GM12874 (cell line): ENCODE data around the gene NEU2.

Experiments
- CTCF ChIP-seq: IDR thresholded peaks from 2 replicates; pipeline ENCODE4 v1.5.1; 2011; ENCODE audit warnings: low read depth, mild to moderate bottlenecking, control low read depth, low read length, moderate library complexity; ENCODE audit not compliant: insufficient read depth

Gene NEU2

DNA sequence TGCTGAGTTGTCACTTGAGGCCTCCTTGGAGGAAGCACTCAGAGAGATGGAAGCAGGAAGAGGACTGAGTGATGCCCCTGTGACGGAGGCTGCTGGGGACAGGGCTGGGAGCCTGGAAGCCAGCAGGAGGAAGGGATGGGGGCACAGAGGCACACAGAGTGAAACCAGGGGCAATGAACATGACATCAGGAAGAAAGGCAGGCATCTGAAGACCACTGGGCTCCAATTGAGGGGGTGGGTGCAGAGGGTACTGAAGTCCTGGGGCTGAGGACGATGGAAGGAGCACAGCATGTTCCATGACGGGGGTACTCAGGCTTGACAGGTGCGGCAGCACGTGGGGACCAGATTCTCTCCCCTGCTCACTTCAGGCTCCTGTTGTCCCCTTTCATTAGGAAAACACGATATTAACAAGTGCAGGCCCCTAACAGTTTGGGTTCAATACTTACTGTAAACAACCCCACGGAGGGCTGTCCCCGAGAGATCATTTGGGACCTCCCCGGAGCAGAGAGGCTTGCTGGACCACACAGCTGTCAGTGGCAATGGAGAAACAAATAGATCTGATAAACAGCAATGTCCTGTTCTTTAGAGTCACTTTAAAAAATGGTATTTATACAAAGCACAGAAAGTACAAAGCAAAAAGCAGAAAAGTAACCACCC lies 36.4 kb downstream of the NEU2 start:
- TF ChIP-seq CTCF: no peak

GRCh38 chr2:233072838-233073237 lies 40.4 kb downstream of the NEU2 start:
- no peak for TF ChIP-seq CTCF

DNA sequence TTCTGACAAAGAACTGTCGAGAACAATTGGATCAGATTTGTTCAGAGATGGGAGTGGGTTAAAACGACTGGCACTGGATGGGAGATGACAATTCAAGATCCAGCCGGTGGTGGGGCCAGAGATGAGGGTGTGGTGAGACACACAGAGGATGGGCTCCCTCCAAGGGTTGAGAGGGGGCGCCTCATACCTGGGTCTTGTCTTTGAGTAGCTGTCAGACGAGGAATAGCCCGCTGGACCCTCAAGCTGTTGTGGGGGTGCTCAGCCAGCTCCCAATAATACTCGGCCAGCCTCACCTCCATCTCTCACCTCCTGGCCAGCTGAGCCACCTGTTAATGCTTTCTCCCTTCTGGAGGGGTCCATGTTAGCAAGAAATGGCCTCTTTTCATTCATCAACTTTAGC lies 41.6 kb downstream of the NEU2 start:
- TF ChIP-seq CTCF: no peak

- TF ChIP-seq CTCF: no peak
Observed at GRCh38 chr2:233075141-233075965, 42.9 kb downstream of the NEU2 start.

DNA sequence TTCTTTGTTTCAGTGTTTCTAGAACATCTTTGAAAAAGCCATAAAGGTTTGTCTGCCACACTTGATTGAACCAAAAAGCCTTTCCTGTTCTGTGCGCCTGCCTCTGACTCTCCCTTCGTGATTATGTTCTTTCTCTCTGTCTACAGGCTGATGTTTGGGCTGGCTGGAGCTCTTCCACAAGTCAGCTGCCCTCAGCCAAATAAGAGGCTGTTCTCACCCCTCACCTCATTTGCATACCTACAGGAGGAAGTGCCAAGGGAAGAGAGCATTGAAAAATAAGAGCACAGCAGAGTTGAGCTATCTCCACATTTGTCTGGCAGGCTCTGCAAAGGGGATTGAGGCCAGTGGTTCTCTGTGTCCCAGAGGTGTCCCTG lies 43.5 kb downstream of the NEU2 start:
- no peak for TF ChIP-seq CTCF

DNA sequence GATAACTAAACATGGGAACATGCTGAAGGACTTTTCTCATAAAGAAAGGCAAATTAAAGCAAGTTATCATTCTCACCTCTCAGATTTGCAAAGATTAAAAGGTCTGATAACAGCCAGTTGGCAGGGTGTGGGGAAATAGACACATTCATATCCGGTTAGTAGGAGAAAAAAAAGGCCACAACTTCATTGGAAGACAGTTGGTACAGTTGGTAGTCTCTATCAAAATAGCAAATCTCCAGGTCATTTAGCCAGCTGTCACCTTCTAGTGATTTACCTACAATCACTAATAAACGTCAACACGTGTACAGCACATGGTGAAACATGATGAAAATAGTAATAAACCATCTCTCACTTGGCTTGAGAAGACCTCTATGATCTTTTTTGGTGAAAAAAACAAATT lies 44.3 kb downstream of the NEU2 start:
- no peak for TF ChIP-seq CTCF

GRCh38 chr2:233079473-233079877 lies 47.0 kb downstream of the NEU2 start:
- TF ChIP-seq CTCF: no peak
